OCI-LY3 (cell line): ENCODE data around the gene KATNAL1.

Experiments
- CTCF ChIP-seq: fragments of 200-600, 300-600 bp; sonication (generic); IDR thresholded peaks from 2 replicates; pipeline ENCODE4 v1.5.1; 2014; ENCODE audit warnings: antibody characterized with exemption, low read length, low read depth
- EZH2phosphoT487 ChIP-seq: fragments of 200-600 bp; shearing (Covaris generic); IDR thresholded peaks from 2 replicates; pipeline ENCODE4 v1.6.1; 2018; ENCODE audit warnings: antibody characterized with exemption, mixed run types, low read depth

DNA sequence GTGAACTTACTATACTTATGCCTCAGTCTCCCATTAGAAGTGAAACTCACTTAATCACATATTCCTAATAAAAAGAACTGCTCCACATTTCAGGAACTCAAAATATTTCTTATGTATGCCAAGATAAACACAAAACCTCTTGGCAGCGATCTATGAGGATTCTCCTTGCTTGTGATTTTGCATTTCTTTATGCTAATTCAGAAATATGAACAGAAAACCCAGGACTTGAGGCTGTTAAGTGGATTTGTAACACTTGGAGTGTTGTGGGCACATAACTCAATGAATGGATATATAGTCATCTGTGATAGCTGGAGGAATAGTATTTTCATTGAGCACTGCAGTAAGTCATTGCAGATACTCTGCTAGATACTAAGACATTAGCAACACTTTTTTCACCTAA is 5.6 kb upstream of the KATNAL1 start:
- no peak for TF ChIP-seq CTCF
- TF ChIP-seq EZH2phosphoT487: no peak
